NCI-H526 treated with DMSO at 0.1 percent for 48 hours (cell line): ENCODE measurements around the gene SLC5A2.
"Not testable (repeated sequence)": the region's sequence is repeated elsewhere in the genome, so short reads cannot be mapped to it uniquely, and the experiment has no call there.

ENCODE experiments used
- DNase-seq: peaks from one replicate; lab custom pipeline; 2025; lab: John Stamatoyannopoulos, UW

The SLC5A2 gene

DNA sequence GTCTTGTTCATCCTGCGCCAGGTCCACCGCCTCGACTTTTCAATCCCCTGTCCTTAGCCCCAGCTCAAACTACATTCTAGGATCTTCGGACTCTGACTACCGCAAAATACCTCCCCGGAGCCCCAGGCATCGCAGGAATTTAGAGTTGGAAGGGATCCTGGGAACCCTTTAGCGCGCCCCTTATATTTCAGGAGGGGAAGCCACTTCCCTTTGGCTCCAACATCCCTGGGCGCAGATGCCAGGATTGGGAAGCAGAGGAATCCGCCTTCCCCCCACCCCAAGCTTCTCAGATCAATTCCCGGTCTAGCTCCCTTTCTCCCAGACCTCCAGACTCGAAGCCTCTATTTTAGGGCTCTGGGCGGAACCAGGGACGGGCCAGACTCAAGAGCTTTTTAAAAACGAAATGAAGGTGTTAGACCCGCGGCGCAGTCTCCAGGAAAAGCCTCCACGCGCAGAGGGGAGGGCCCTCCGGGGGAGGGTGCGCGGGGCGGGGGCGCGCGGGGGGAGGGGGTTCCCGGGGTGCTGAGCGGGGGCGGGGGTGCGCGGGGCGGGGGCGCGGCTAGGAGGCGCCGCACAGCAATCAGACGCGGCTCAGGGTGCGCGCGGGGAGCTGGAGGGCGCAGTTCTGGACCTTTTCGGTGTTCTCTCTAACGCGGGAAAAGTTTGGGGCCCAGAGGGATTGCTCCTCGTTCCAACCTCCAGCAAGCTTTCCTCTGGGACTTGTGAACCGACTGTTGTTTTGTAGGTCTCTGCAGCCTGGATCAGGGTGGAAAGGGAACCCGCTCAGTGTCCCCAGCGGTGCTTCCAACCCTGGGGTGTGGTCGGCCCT, 46.4 kb downstream of the SLC5A2 start:
- no peak for DNase-seq

DNA sequence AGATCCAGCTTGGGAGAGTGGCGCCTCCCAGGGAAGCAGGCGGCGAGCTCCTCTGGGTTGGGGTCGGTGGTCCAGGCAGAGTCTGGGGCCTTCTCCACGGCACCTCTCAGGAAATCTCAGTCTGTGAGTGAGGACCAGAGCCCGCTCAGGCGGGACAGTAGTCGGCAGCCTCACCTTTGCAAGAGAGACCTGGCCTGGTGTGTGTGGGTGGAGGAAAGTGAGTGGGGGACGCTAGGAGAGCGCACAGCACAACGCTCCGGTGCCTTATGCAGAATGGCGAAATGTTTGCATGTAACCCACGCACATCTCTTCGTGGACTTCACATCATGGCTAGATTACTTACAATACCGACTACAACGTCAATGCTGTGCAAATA, 47.0 kb downstream of the SLC5A2 start:
- DNase-seq: no peak

GRCh38 chr16:31530405-31530804, 47.5 kb downstream of the SLC5A2 start:
- no peak for DNase-seq

- DNase-seq: no peak
Observed at GRCh38 chr16:31531096-31531495, 48.2 kb downstream of the SLC5A2 start.

- no peak for DNase-seq
Observed at GRCh38 chr16:31532120-31532519, 49.2 kb downstream of the SLC5A2 start.

GRCh38 chr16:31532896-31533295, 50.0 kb downstream of the SLC5A2 start:
- DNase-seq: no peak

DNA sequence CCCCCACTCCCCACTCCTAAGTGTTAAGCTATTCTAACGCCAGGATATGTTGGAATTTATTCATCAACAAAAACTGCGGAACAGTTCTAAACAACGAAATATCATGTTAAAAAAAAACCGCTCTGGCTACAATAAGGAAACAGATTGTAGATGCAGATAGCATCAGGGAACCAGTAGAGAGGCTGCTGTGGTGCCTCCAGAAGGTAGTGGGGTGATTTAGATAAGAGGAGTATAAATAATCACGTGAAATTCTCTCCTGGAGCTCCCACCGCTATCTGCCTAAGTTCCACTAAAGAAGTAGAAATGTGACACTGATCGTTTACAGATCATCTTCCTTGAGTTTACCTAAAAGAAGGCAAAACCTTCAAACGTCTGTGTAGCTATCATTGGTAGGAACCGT, 52.8 kb downstream of the SLC5A2 start:
- no peak for DNase-seq

- no peak for DNase-seq
Observed at GRCh38 chr16:31536804-31537361, 54.0 kb downstream of the SLC5A2 start.

DNA sequence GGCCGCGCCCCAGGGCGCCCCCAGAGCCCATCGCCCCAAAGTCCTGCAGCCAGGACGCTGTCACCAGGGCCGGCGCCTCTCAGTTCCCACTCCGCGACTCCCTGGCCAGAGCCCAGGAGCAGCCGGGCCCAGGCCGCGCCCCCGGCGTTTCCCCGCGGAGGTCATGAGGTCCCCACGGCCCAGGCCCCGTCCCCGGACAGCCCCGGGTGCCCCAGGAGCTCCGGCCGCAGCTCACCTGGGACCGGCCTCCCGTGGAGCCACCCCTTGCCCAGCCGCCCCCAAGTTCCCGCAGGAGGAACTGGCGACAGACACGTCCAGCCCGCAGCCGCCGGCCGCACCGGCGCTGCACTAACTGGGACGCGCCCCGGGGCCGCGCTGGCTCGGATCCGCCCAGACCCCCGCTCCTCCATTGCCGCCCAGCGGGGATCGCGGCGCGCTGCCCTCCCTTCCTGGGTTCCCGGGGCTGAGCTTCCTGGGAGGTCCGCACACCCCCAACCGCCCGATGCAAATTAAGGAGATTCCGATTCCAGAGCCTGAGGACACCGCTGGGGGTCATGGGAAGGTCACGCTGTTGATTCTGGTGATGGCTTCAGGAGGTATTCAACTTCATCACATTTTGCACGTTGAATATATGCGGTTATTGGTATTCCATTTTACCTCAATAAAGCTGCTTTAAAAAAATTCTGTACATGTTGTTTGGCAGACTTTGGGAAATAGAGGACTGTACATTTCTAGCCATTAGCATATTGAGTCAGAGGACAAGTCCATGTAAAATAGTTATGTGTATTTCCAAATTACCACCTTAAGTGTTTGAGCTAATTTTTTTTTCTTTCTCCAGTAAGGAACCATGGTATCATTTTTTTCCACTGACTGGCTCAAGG, 54.7 kb downstream of the SLC5A2 start:
- no peak for DNase-seq

- DNase-seq: not testable (repeated sequence)
Observed at GRCh38 chr16:31538243-31538598, 55.3 kb downstream of the SLC5A2 start.

DNA sequence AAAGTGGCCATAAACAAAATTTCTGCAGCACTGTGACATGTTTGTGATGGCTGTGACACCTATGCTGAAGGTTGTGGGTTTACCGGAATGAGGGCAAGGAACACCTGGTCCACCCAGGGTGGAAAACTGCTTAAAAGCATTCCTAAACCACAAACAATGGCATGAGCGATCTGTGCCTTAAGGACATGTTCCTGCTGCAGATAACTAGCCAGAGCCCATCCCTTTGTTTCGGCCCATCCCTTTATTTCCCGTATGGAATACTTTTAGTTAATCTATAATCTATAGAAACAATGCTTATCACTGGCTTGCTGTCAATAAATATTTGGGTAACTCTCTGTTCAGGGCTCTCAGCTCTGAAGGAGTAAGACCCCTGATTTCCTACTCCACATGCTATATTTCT, 56.8 kb downstream of the SLC5A2 start:
- DNase-seq: not testable (repeated sequence)
